Left lung (tissue), 10 donors: ENCODE measurements around the gene OR5B21. TPM values are rescaled to one million over a fixed set of nuclear protein-coding genes. Genes with fewer than 3 reads are reported as not detected.

Experiments
- ATAC-seq: fragments of 200-7000 bp; cut with Tn5 transposase; one replicate; pipeline ENCODE4 v1.9.1; 2020; ENCODE audit warnings: moderate library complexity
- DNase-seq, 4 donors: peaks; one replicate each; pipeline ENCODE4 v3.0.0-alpha.2; 2013 to 2020
- H3K27ac ChIP-seq, 2 donors: fragments of 200-600 bp; sonication (generic) in 1 of 2; one replicate each; pipeline versions ENCODE4 v1.5.0 to v1.8.0; 2020 to 2021
- H3K27me3 ChIP-seq, 2 donors: fragments of 200-600 bp; sonication (generic) in 1 of 2; one replicate each; pipeline versions ENCODE4 v1.5.0 to v1.8.0; 2020 to 2021
- H3K36me3 ChIP-seq, 2 donors: fragments of 200-600 bp; sonication (generic) in 1 of 2; one replicate each; pipeline versions ENCODE4 v1.5.0 to v1.8.0; 2020 to 2021
- H3K4me1 ChIP-seq, 2 donors: fragments of 200-600 bp; one replicate each; pipeline ENCODE4 v1.8.0; 2021
- H3K4me3 ChIP-seq, 2 donors: fragments of 200-600 bp; sonication (generic) in 1 of 2; one replicate each; pipeline versions ENCODE4 v1.5.0 to v1.8.0; 2020 to 2021; ENCODE audit warnings: mild to moderate bottlenecking in 1 of 2
- H3K9me3 ChIP-seq, 2 donors: fragments of 200-600 bp; sonication (generic) in 1 of 2; one replicate each; pipeline versions ENCODE4 v1.5.0 to v1.8.0; 2020 to 2021
- CTCF ChIP-seq, 2 donors: fragments of 200-600 bp; sonication (generic) in 1 of 2; IDR thresholded peaks; one replicate each; pipeline versions ENCODE4 v1.5.0 to v1.8.0; 2021; ENCODE audit warnings: antibody characterized with exemption in 2 of 2
- intact Hi-C, 2 donors: fragments of 100-400 bp; cut with DNase I; formaldehyde crosslinking; loops; one replicate each; pipeline versions ENCODE4 v1.11.2 to v1.14.2; 2022
- polyA plus RNA-seq, 6 donors: library from polyadenylated mRNA; unstranded; fragments of 120-200 nt; gene quantifications; one replicate each; pipeline ENCODE4 v1.2.1, GENCODE V29; 2013; ENCODE audit not compliant: insufficient read length in 6 of 6
- total RNA-seq, 2 donors: library from RNA; stranded (reverse); fragmentation: NEBNext Ultra II Directional; extraction: Animal tissue kit (Norgen Biotek cat#: 25700); gene quantifications; one replicate each; pipeline ENCODE4 v1.2.1, GENCODE V29; 2021
- donor health status: DM: no; HTN: yes; CAD: no.
- donor health status: DM: no; HTN: no; CAD: no.

The OR5B21 gene
- total and polyA plus RNA-seq, 8 donors, result 0.71 TPM; not detected in 7

DNA sequence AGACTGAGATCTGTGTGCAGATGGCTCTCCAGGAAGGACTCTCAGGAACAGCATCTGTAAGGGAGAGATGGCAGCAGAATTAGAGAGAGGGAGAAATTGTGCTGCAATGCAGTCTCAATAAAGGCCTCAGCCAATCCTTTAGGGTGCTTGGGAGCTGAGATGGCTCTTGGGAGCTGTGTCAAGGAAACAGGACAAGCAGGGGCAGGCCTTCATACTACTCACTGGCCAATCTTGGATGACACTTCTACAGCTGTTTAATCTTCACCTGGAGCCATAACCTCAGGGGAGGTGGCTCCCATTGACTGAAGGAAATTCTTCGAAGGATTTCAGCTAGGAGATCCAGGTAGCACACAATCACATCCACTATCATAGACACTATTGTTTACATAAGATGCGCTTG lies 10.0 kb downstream of the OR5B21 start:
- Histone ChIP-seq H3K4me1 (no peaks in the 10 kb centered on the region), H3K27ac (no peak overlapping the region), H3K36me3 (no peaks in the 10 kb centered on the region), H3K4me3 (no peak overlapping the region), H3K9me3 (no peaks in the 10 kb centered on the region), H3K27me3 (no peaks in the 10 kb centered on the region)
- ATAC-seq (no peak), DNase-seq (no peak)
- no peak for TF ChIP-seq CTCF (IDR thresholded peaks at IDR 0.05)
- intact Hi-C loops, result no loop called here

DNA sequence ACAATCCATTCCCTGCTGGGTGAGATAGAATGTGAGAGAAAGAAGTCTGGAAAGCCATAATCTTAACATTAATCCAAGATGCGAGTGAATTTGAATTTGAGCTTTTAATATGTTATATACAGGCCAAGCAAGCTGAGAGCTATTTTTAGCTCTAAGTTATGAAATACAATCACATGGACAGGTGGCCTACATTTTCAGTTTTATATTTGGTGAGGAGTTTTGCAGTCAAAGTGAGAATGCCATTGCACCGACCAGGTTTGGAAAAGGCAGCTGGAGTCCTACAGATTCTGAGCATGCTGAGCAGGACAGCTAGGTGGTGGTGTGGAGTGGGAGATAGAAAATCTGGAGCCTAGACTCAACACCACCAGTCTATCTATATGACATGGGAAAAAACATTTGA lies 12.0 kb downstream of the OR5B21 start:
- ATAC-seq (no peak), DNase-seq (no peak)
- H3K9me3 ChIP-seq, result no peaks in the 10 kb centered on the region
- intact Hi-C loops, result no loop called here
- no peaks in the 10 kb centered on the region for H3K27me3 ChIP-seq
- H3K4me1 ChIP-seq, result no peaks in the 10 kb centered on the region
- H3K4me3 ChIP-seq, result no peak overlapping the region
- no peak overlapping the region for H3K27ac ChIP-seq
- no peaks in the 10 kb centered on the region for H3K36me3 ChIP-seq
- TF ChIP-seq CTCF (IDR thresholded peaks at IDR 0.05), result no peak

- DNase-seq, result no peak
- no peak for ATAC-seq
- H3K4me3 ChIP-seq, result no peak overlapping the region
- no peak for TF ChIP-seq CTCF (IDR thresholded peaks at IDR 0.05)
- H3K27ac ChIP-seq, result no peak overlapping the region
- intact Hi-C loops, result no loop called here
- no peaks in the 10 kb centered on the region for H3K9me3 ChIP-seq
- no peaks in the 10 kb centered on the region for H3K27me3 ChIP-seq
- no peaks in the 10 kb centered on the region for H3K36me3 ChIP-seq
- no peaks in the 10 kb centered on the region for H3K4me1 ChIP-seq
These were observed 13.8 kb downstream of the OR5B21 start for GRCh38 chr11:58494101-58494500.

DNA sequence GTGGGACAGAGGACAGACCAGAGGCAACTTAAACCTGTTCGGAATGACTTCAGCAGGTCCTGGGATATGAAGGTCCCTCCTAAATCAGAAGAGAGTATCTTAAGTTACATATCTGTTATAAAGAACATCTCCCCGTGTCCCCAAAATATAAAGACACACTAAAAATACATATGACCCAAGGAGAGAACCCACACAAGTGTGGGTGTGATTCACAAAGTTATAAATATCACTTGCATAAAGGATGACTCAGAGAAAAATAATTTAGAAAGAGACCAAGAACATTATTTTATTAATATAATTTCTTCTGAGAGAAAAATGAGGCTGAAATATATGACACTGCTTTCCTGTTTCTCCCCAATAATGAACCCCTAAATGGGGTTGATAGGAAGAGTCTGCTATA lies 14.2 kb downstream of the OR5B21 start:
- intact Hi-C loops, result no loop called here
- no peaks in the 10 kb centered on the region for H3K4me1 ChIP-seq
- no peak for DNase-seq
- H3K9me3 ChIP-seq, result no peaks in the 10 kb centered on the region
- TF ChIP-seq CTCF (IDR thresholded peaks at IDR 0.05), result no peak
- H3K36me3 ChIP-seq, result no peaks in the 10 kb centered on the region
- H3K27ac ChIP-seq, result no peak overlapping the region
- H3K27me3 ChIP-seq, result no peaks in the 10 kb centered on the region
- no peak for ATAC-seq
- H3K4me3 ChIP-seq, result no peak overlapping the region

DNA sequence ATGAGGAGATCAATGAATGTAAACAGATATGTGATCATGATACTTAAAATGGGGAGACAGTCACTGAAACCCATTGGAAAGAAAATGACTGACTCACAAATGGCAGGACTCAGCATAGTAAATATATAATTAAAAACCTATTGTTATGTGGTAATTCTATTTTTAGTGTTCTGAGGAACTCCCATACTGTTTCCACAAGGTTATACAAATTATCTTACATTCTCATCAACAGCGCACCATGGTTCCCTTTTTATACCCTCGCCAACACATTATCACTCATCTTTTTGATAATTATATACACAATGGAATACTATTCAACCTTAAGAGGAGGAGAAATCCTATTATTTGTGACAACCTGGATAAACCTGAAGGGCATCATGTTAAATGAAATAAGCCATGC lies 17.1 kb downstream of the OR5B21 start:
- no peak for TF ChIP-seq CTCF (IDR thresholded peaks at IDR 0.05)
- H3K36me3 ChIP-seq, result no peaks in the 10 kb centered on the region
- ATAC-seq, result no peak
- no peak overlapping the region for H3K4me3 ChIP-seq
- no peaks in the 10 kb centered on the region for H3K27me3 ChIP-seq
- H3K4me1 ChIP-seq, result no peaks in the 10 kb centered on the region
- no peaks in the 10 kb centered on the region for H3K9me3 ChIP-seq
- H3K27ac ChIP-seq, result no peak overlapping the region
- DNase-seq, result no peak
- intact Hi-C loops, result no loop called here
